ENCODE data around the gene CPT2. TPM values are rescaled to one million over a fixed set of nuclear protein-coding genes. Genes with fewer than 3 reads are reported as not detected.

Gene CPT2
- total and polyA plus RNA-seq, 9 of the 15 experiments (the other 6 are each of a cell fraction or from before 2014, with no cell fraction given) = 7.6 to 25.1 (median 16.8) TPM

GRCh38 chr1:53155534-53155933 lies 41.1 kb upstream of the CPT2 start (continued):
- TF ChIP-seq IRF9 (tag; IDR thresholded peaks at IDR 0.05) (no peak), ATF2 (CRISPR knock-in tag; IDR thresholded peaks at IDR 0.05) (no peak), CTCF (IDR thresholded peaks at IDR 0.05 in 2 of 3, conservative IDR thresholded peaks at IDR 0.05 in 1 of 3; ENCODE audit: insufficient read depth in 2 of 3, low read depth in 1 of 3, low read length in 3 of 3) (no peak), ZFPM2 (CRISPR knock-in tag; IDR thresholded peaks at IDR 0.05) (no peak), THRAP3 (IDR thresholded peaks at IDR 0.05; ENCODE audit: borderline replicate concordance) (no peak)

GRCh38 chr1:53155945-53156344 lies 40.7 kb upstream of the CPT2 start:
- Histone ChIP-seq H3K9ac (ENCODE audit: insufficient read depth in 1 of 2, low read depth in 2 of 2, low read length in 2 of 2) (no peak overlapping the region), H4K20me1 (replicated peaks; ENCODE audit: control insufficient read depth, insufficient read depth, low read length) (no peaks in the 10 kb centered on the region), H3K9me1 (ENCODE audit: control insufficient read depth, insufficient read depth, low read length) (no peaks in the 10 kb centered on the region), H3K4me1 (replicated peaks in 1 of 2; ENCODE audit: control insufficient read depth in 2 of 2, insufficient read depth in 2 of 2, low read length in 2 of 2) (no peaks in the 10 kb centered on the region), H3K36me3 (ENCODE audit: control insufficient read depth, insufficient read depth, low read length) (no peaks in the 10 kb centered on the region), H3K4me3 (no peak overlapping the region), H3K79me2 (ENCODE audit: control insufficient read depth, insufficient read depth, low read length) (no peaks in the 10 kb centered on the region), H3K27me3 (ENCODE audit: control insufficient read depth in 2 of 2, insufficient read depth in 2 of 2, low read length in 2 of 2) (peaks cover 3 to 14% of the 10 kb centered on the region in 2 experiments; a peak in 3 of 5 replicates), H3K4me2 (ENCODE audit: insufficient read depth, low read length) (no peak overlapping the region), H3K27ac (ENCODE audit: extremely low read depth, low read depth, low read length) (no peak overlapping the region), H3K9me3 (replicated peaks; ENCODE audit: control insufficient read depth, insufficient read depth, low read depth, low read length) (no peaks in the 10 kb centered on the region), H2AFZ (ENCODE audit: low read depth, low read length) (no peak overlapping the region)
- intact Hi-C loops (cut with micrococcal nuclease) (no loop called here), in situ Hi-C loops (cut with MboI) (no loop called here)
- BruUV-seq (replicated peaks) = no TSS peak
- FAIRE-seq (no peak), DNase-seq (ENCODE audit: extremely low read depth in 1 of 4, low spot score in 3 of 4) (no peak), ATAC-seq (no peak)
- 17% methylated on average over 7 of the region's 7 CpGs for WGBS (ENCODE audit: insufficient coverage, low coverage, missing lambda C conversion rate)
- POLR2A ChIA-PET = interaction anchor here (1.0 to 1.6 kb wide), 3 partner anchors 9 to 11 kb away, joined by 3 to 4 read pairs (median 3); no protein-coding TSS in a partner anchor
- CTCF ChIA-PET (ENCODE audit: low intra/inter-chr PET ratio) = no interaction called here
- no peak for TF ChIP-seq LARP7 (IDR thresholded peaks at IDR 0.05)
- no peak for TF ChIP-seq SMARCA4 (IDR thresholded peaks at IDR 0.05)
- TF ChIP-seq TRIM25 (IDR thresholded peaks at IDR 0.05; ENCODE audit: borderline replicate concordance) = no peak
- TF ChIP-seq SREBF2 (CRISPR knock-in tag; IDR thresholded peaks at IDR 0.05) = no peak
- TF ChIP-seq NFRKB (IDR thresholded peaks at IDR 0.05; ENCODE audit: low read depth) = no peak
- no peak for TF ChIP-seq BCLAF1 (IDR thresholded peaks at IDR 0.05; ENCODE audit: borderline replicate concordance in 1 of 2, control insufficient read depth in 1 of 2, low read depth in 2 of 2, low read length in 1 of 2)
- TF ChIP-seq PPARD (CRISPR knock-in tag; IDR thresholded peaks at IDR 0.05) = no peak
